Measurements from ENCODE around the gene RHOBTB1. TPM values are rescaled to one million over a fixed set of nuclear protein-coding genes. Genes with fewer than 3 reads are reported as not detected.

The RHOBTB1 gene
- total RNA-seq, 1 experiment from 2014 or later: 2.5 TPM

DNA sequence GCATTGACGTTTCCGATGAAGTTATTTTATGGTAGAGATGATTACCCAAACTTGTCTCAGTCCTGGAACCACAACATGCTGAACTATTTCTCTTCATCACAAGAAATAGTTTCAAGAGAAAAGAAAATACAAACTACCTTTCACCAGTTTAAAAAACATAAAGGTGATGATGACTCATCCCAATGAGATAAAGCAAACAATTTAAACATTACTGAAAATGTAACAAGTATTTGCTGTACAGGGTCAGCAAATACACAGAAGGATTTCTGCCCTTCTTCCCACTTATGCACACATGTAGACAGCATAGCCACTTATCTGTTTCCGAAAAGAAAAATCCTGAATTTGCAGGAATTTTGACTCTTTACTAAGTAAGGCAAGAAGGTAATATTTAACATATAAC is 50.8 kb downstream of the RHOBTB1 start:
- Histone ChIP-seq H3K27ac (ENCODE audit: insufficient read length, low read depth, low read length) (no peak overlapping the region), H3K9ac (ENCODE audit: extremely low read depth, insufficient read length, low read length) (no peak overlapping the region), H3K79me1 (ENCODE audit: insufficient read depth, low read depth, low read length, poor library complexity, severe bottlenecking) (no peaks in the 10 kb centered on the region), H4K20me1 (ENCODE audit: control insufficient read depth, insufficient read depth, insufficient read length) (no peaks in the 10 kb centered on the region), H2BK15ac (ENCODE audit: low read depth, low read length) (no peak overlapping the region), H2AK5ac (ENCODE audit: insufficient read length, low read length) (no peak overlapping the region), H3K27me3 (ENCODE audit: insufficient read depth, low read length) (no peaks in the 10 kb centered on the region), H3K4me2 (ENCODE audit: insufficient read depth, insufficient read length, low read length) (no peak overlapping the region), H3K18ac (ENCODE audit: insufficient read length, low read depth, low read length) (no peak overlapping the region), H2BK5ac (ENCODE audit: insufficient read length, low read length) (no peak overlapping the region), H4K8ac (replicated peaks; ENCODE audit: insufficient read length, low read depth, low read length) (no peak overlapping the region), H2BK20ac (ENCODE audit: low read depth, low read length, poor library complexity, severe bottlenecking) (no peak overlapping the region), H4K5ac (ENCODE audit: insufficient read length, low read depth, low read length) (no peak overlapping the region), H4K91ac (ENCODE audit: insufficient read length, low read depth, low read length) (no peak overlapping the region), H3K14ac (ENCODE audit: insufficient read depth, low read length) (no peak overlapping the region), H3K23me2 (ENCODE audit: insufficient read length, low read depth, low read length, poor library complexity, severe bottlenecking) (no peaks in the 10 kb centered on the region), H3K23ac (ENCODE audit: insufficient read length, low read depth, low read length) (no peak overlapping the region), H3K79me2 (ENCODE audit: insufficient read depth, low read length) (no peaks in the 10 kb centered on the region), H3K56ac (ENCODE audit: insufficient read length, low read depth, low read length) (no peak overlapping the region), H2BK12ac (ENCODE audit: insufficient read length, low read depth, low read length) (no peak overlapping the region), H3K4me1 (ENCODE audit: insufficient read depth, low read length) (no peaks in the 10 kb centered on the region), H3K4ac (ENCODE audit: low read depth, low read length) (no peak overlapping the region), H2AFZ (ENCODE audit: low read length) (no peak overlapping the region), H2BK120ac (ENCODE audit: low read depth, low read length, poor library complexity, severe bottlenecking) (no peak overlapping the region), H3K9me3 (ENCODE audit: control insufficient read depth, low read depth, low read length) (no peaks in the 10 kb centered on the region), H3T11ph (ENCODE audit: low read length) (no peak overlapping the region)
- H3K4me3 Mint-ChIP-seq: no peak overlapping the region
- DNase-seq: no peak
- no peaks in the 10 kb centered on the region for H3K27me3 Mint-ChIP-seq (ENCODE audit: low read depth)
- peaks cover 0 to 2% (median under 1%) of the 10 kb centered on the region in 3 experiments; a peak in 2 of 7 replicates for H3K36me3 Mint-ChIP-seq (ENCODE audit: insufficient read depth in 1 of 3, low read depth in 3 of 3)
- no peaks in the 10 kb centered on the region for H3K9me3 Mint-ChIP-seq
- no peak overlapping the region for H3K27ac Mint-ChIP-seq
- peaks cover 0 to 5% of the 10 kb centered on the region in 2 experiments; a peak in 1 of 4 replicates for H3K4me1 Mint-ChIP-seq
- no CpG with 5 or more reads among the region's 3 CpGs for WGBS (ENCODE audit: extremely low coverage, insufficient read length, low lambda C conversion rate)
- no peak for TF ChIP-seq CTCF (conservative IDR thresholded peaks at IDR 0.05)

Measured in H9 (cell line).